Stimulated activated CD4-positive, alpha-beta T cell treated with anti-CD3 and anti-CD28 coated beads, Interleukin-4, amount 100 ng/mL, for 48 hours (primary cell): ENCODE results near the gene FXYD7.

Source experiments
- DNase-seq, 2 donors: peaks; one replicate each; pipeline ENCODE4 v3.0.0-alpha.2; 2020; ENCODE audit warnings: low read depth in 2 of 2

Gene FXYD7

DNA sequence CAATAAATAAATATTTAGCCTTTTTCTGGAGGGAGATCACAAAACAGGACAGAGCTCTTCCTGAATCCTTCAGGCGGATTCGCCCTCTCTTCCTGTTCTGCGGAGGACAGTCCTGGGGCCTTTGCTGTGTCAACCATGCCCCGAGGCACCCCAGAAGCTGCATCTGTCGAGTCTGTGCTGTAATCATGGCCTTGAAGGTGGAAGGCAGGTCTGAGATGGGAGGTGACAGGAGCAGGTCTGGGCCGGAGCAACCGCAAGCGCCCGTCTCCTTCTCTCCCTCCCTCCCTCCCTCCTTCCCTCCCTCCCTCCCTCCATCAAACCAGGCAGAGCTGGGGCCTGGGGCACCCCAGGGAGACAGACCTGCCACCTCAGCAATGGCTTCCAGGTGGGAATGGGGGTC lies 32.1 kb upstream of the FXYD7 start:
- no peak for DNase-seq

GRCh38 chr19:35112995-35113688 lies 29.9 kb upstream of the FXYD7 start:
- DNase-seq = no peak

DNA sequence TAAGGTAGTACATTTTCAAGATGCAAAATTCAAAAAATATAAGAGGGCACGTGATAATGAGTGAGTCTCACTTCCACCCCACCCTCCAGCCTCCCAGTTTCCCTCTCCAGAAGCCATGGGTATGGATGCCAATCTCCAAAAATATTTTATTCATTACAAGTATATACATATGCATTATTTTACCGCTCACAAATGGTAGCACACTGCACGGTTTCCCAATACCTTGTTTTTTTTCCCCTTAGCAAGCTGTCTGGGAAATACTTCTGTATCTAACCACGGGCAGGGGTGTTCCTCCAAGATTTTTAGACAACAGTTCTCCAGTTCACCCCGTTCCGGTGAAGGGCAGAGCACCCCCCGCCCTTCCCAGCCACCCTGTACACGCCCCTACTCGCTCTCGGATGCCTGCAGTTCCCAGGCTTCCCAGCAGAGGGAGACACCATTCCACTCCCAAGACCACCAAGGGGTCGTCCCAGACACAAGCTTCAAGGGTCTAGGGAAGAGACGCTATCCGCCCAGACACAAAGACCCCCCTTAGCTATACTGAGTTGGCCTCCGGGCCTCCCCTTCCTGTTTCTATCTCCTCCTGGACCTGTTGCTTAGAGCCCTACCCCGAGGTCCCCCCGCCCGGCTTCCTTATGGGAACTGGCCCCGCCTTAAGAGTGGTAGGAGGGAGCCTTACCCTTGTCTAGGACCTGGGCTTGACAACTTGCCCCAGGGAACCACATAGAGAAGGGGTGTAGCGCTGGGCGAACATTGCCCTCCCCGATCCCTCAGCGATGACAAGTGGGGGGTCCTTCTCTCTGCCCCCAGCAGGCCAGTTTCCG lies 28.5 kb upstream of the FXYD7 start:
- DNase-seq = peak; percentile 61 to 69

DNA sequence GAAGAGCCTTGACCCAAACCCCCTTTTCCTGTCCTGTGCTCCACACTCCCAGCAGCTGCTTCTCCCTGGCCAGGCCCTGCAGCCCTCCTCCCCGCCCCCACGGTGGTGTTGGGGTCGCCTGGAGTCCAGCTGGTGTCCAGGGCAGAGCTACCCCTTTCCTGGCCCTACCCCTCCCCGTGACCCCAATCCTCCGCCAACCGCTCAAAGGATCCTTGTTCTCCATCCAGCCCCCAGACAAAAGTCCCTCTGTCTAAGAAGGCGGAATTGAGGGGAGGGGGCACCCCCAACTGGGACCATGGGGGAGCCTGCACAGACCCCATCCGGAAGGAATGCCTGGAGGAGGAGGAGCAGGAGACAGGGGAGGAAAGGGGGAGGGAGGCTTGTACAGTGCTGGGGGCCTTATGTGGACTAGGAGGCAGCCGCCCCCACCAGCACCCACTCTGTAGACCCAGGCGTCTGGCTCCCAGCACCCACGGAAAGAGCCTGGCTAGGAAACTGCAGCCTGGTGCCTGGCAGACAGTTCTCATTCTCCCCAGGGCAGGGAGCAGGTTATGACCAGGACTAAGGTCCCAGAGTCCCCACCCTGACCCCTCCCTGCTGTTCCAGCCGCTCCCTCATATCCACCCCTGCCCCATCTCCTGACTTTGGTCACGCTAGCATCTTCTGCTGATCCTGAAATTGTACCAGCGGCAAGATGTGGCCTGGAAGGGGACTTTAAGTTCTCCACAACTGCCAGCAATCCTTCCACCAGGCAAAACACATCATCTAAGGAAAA lies 27.7 kb upstream of the FXYD7 start, which contains the start of gene FXYD3:
Gene FXYD3, plus strand, starts transcription at position 647 of the 775 bp plus-strand sequence. CDS start 3,554 bp downstream, outside the sequence.
- DNase-seq = no peak

GRCh38 chr19:35116072-35116801 lies 26.8 kb upstream of the FXYD7 start:
- DNase-seq = no peak

GRCh38 chr19:35117116-35117515 lies 25.9 kb upstream of the FXYD7 start:
- DNase-seq = no peak

- DNase-seq = no peak
Observed at GRCh38 chr19:35117799-35118198, 25.3 kb upstream of the FXYD7 start.

DNA sequence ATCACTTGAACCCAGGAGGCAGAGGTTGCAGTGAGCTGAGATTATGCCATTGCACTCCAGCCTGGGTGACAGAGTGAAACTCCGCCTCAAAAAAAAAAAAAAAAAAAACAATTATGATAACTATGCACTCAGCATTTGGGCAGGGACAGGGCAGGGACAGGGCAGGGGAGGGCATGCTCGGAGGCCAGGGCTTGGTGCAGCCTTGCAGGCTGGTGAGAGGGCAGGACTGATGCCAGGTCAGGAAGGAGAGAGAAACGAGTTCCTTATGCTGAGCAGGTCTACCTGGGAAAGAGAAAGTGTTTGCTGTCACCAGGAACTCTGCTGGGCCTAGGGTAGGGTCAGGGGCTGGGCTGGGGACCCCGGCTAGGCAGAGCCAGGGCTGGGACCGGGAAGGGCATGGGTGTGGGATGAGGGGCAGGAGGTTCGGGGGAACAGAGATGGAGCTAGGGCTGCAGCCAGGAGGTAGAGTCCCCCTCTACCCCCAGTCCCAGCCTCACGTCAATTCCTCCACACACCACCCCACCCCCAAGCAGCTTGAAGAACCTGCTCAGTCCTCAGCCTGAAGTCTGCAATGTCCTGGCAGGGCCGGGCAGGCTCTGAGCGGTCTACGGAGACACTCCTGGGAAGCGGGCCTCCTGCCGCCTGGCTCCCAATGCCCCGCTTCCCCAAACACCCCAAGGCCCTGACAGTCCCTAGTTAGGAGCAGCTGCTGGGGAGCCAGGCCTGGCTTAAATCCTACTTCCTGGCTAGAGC lies 24.6 kb upstream of the FXYD7 start:
- DNase-seq = no peak

- DNase-seq = no peak
Observed at GRCh38 chr19:35119091-35119490, 24.0 kb upstream of the FXYD7 start.

- no peak for DNase-seq
Observed at GRCh38 chr19:35119578-35120155, 23.4 kb upstream of the FXYD7 start.

- no peak for DNase-seq
Observed at GRCh38 chr19:35120492-35120891, 22.6 kb upstream of the FXYD7 start.

- DNase-seq = no peak
Observed at GRCh38 chr19:35120898-35121297, 22.2 kb upstream of the FXYD7 start.

GRCh38 chr19:35122687-35123551 lies 20.1 kb upstream of the FXYD7 start:
- no peak for DNase-seq

GRCh38 chr19:35123573-35123972 lies 19.5 kb upstream of the FXYD7 start:
- DNase-seq = no peak

DNA sequence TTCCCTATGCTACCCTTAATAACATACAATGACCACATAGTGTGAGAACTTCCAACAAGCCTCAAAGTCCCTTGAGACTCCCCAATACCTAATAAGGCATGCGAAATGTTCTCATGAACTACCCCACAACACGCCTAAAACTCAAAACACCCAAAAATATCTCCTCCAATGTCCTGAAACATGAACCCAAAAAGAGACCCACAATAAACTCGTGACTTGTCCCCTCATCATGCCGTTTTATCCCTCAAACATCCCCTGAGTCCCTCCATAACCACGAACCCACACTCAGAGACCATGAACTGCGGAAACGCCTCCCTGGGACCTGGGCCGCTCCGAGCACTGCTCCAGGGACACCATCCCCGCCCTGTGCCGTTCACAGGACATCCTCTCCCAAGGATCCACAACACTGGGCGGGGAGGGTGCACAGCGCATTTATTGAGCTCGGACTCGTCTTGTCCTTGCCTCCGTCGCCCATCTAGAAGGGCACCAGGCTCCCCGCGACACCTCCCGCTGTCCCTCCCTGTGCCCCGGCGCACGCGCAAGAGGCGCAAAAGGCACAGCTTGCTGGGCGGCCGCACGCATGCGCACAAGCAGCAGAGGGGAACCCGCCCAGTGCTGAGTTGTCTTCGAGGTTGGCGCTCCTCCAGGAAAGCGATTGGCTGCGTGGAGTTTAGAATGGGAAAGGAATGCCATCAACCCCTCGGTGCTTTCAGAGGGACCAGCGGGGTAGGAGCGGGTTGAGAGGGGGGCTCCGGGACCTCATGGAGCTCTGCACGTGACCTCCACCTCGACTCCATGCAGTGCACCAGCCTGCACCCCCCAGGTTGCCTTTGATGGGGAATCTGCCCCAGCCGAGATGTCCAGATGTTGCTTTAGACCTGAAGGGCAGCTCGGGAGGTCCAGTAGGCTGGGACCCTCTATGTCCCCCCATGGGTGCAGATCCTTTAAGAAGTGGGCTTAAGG lies 18.7 kb upstream of the FXYD7 start:
- DNase-seq = peak; percentile 78 to 85

DNA sequence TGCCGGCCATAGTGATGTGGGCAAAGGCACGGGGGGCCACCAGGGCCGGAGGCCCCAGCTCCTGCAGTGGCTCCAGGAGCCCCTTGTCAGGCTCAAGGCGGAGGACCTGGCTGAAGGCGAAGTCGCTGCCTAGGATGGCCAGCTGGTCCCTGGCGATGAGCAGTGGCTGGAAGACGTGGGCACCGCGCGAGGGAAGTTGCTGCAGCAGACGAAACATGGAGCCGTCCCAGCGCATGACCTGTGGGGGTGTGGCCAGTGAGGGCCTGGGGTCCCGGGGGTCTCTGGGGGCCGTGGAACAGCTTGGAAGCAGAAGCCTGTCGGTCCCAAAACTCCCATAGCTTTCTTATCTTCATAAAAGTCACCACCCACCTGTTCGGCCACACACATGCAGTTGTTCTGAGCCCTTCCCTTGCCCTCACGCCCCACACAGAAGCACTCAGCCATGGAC lies 17.8 kb upstream of the FXYD7 start:
- DNase-seq = no peak

DNA sequence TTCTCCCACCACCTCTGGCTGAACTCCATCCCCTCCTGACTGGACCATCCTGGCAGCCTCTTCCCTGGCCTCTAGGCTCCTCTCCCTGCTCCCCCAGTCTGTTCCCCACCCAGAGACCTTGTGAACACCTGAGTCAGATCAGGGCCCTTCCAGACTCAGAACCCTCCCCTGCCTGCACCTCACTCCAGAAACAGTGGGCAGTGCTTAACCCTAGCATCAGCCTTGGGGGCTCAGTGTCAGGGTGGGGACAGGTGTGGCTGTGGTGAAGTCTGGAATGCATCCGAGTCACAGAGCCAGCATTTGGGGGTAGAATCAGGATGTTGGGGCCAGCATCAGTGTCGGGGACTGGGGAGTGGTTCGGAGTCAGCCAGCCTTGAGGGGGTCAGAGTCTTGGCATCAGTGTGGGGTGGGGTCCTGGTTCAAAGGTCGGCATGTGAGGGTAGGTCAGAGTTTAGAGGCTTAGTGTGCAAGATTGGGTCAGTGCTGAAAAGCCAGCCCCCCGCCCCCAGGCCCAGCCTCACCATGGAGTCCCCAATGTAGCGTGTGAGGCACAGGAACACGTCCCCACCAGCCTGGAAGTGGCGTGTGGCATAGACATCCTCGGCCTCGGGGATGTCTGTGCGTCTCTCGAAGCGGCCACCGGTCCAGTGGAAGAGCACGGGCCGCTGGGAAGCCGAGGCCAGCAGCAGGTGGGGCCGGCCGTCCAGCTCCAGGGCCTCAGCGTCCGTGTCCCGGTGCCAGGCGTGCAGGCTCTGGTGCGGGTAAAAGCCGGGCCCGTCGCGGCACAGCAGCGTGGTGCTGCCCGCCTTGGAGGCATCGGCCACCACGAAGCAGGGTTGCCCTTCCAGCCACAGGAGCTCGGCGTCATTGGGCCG lies 17.1 kb upstream of the FXYD7 start:
- no peak for DNase-seq
